Lung microvascular endothelial cell (primary cell): ENCODE data around the gene BTN3A1. TPM values are rescaled to one million over a fixed set of nuclear protein-coding genes. Genes with fewer than 3 reads are reported as not detected.
"Not testable (repeated sequence)": the region's sequence is repeated elsewhere in the genome, so short reads cannot be mapped to it uniquely, and the experiment has no call there.

ENCODE experiments used
- DNase-seq, 2 donors: peaks; one replicate each; pipeline versions ENCODE4 v3.0.0 to v3.0.0-alpha.2; 2010; ENCODE audit warnings: low read depth in 2 of 2
- total RNA-seq: library from RNA; depleted of rRNA; stranded (reverse); fragments of >200 nt; gene quantifications from 2 replicates; pipeline ENCODE4 v1.2.1, GENCODE V29; 2014

BTN3A1 gene
- total RNA-seq, 1 donor from 2014 or later: 11.5 TPM

DNA sequence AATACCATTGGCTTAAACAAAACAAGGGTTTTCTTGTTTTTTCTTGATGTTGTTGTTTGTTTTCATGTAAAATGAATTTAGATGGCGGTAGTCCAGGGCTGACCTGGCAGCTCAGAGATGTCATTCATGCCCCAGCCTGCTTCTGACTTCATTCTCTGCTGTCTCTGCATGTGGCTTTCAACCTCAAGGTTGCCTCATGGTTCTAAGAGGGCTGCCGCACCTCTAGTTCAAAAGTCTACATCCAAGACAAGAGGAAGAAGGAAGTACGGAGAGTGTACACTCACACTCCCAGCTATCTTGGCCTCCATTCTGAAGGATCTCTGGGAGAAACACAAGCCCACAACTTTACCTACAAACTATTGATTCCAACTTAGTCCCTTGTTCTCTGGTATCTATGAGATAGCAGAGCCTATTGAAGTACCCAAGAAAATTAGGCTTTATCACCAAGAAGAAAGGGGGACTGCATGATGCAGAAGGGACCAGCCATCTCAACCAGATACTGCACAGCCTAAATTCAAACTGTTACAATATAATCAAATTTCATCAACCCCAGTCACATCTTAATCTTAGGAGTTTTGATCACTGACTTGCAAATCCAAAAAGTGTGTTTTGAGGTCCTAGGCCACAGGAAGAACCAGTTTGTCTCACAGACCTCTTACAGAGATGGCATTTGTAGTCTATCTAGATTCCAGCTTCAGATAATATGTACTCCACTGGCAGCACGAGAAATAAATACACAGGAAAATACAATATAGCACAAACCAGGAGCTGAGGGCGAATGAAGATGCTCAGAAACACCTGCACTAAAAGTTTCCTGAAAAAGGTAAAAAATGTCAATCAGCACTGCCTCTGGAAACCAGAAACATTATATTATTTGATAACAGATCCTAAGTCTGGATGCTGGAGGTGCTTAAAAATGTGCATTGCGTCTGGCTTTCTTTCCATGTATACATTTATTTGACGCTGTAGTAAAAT lies 37.4 kb downstream of the BTN3A1 start:
- DNase-seq: no peak

DNA sequence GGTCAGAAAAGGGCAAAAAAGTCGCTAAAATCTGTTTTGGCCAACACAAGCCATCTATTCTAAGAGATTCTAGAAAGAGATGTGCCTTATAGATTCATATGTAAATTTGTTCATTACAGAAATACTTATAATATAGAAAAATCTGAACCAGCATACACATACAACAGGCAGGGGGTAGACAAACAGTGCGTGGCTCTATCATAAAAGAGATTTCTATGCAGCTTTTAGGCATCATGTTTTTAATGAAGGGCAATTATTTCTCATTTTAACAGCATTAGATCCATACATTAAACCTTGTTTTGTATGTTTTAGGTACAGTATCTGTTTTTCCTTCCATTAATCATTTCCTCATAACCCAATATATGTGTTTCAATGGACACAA lies 38.9 kb downstream of the BTN3A1 start:
- no peak for DNase-seq

DNA sequence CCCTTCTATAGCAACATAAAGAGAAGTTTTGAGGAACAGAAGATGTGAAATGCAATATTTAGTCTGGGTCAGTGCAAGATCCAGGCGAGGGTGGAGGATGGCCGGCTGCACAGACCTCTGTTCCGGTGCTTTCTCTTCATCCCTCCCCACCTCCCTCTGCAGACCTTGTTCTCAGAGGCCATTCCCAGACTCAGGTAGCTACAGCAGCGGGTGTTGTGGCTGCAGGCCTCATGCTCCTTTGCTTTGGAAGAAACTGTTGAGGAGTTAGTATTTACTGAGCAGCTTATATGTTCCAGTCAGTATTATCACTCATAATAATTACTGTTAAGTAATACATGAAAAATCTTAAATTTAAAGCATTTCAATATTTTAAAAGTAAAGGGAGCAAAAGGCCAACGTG lies 39.9 kb downstream of the BTN3A1 start:
- no peak for DNase-seq

- peak; percentile 31 to 44 for DNase-seq
Measured at GRCh38 chr6:26445934-26446667, 44.0 kb downstream of the BTN3A1 start.

GRCh38 chr6:26447257-26447656 lies 45.2 kb downstream of the BTN3A1 start:
- DNase-seq: no peak

- no peak for DNase-seq
Measured at GRCh38 chr6:26450240-26450639, 48.2 kb downstream of the BTN3A1 start.

DNA sequence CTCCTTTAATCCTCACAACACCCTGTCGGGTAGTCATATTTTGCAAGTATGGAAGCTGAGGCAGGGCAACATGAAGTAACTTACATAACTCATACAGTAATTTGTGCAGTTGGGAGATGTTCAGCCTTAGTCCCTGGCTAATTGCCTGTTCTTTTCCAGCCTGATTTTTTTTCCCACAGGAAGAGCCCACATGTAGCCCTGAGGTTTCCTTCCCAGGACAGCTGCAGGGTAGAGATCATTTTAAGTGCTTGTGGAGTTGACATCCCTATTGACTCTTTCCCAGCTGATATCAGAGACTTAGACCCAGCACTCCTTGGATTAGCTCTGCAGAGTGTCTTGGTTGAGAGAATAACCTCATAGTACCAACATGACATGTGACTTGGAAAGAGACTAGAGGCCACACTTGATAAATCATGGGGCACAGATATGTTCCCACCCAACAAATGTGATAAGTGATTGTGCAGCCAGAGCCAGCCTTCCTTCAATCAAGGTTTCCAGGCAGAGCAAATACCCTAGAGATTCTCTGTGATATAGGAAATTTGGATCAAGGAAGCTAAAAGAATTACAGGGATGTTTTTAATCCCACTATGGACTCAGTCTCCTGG lies 50.7 kb downstream of the BTN3A1 start:
- DNase-seq: no peak

DNA sequence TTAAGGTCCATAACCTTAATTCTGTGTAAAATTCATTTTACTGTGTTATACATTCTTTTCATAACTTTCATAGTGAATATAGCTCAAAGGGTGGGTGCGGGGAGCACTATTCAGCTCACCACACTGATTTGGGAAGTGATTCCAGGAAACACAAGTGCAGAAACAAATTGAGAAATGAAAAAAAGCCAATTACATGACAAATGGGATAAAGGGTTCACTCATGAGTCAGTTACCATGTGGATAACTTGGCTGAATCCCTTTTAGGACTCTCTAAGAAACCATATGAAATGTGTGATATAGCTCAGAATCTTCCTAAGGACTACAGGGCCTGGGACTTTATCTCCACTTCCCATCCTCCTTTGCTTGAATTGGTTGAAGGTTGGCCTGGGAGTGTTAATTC lies 52.6 kb downstream of the BTN3A1 start:
- no peak for DNase-seq

- no peak for DNase-seq
Measured at GRCh38 chr6:26455357-26455970, 53.4 kb downstream of the BTN3A1 start.

DNA sequence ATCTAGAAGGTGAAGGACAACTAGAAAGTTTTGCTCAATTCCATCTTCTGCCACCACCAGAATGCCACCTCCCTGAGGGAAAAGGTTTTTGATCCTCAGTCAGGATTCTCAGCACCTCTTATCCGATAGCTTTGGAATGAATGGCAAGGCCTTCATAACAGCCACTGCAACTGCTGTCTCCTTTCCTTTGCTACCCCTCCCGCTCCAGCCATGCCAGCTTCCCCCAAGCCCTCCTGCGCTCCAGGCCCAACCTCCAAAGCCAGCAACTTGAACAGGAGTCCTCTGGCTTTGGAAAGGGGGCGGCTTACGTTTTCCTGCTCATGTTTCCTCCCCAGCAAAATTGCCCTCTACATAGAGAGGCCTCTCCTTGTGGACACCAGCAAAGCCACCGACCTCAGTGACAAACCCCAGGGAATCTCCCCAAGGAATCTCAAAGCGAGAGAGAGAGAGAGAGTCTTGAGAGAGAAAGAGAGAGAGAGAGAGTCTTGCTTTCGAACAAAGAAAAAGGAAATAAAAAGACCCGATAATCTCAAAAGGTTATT lies 55.3 kb downstream of the BTN3A1 start:
- no peak for DNase-seq

- peak; percentile 94 to 95 for DNase-seq
Measured at GRCh38 chr6:26457806-26458688, 56.0 kb downstream of the BTN3A1 start, which contains the start of gene BTN2A1. BTN2A1 (plus strand) TSS chr6:26457955; CDS start chr6:26458637, 682 bp downstream.

GRCh38 chr6:26459023-26459810 lies 57.1 kb downstream of the BTN3A1 start:
- no peak for DNase-seq

GRCh38 chr6:26461353-26461752 lies 59.3 kb downstream of the BTN3A1 start:
- not testable (repeated sequence) for DNase-seq

DNA sequence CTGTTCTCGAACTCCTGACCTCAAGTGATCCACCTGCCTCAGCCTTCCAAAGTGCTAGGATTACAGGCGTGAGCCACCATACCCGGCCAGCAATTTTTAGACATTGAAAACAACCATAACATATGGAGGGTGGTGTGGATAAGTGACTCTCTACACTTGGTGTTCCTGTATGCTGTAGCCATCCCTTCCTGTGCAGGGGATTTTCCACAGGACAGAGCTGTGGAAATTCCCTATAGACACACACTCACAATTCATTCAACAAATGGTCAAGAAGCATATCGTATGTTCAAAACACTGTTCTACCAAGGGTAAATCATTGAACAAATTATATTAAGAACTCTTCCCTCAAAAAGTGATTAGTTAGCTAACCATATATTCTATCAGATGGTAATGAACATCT lies 61.9 kb downstream of the BTN3A1 start:
- DNase-seq: peak; percentile 50 to 68

GRCh38 chr6:26464416-26465131 lies 62.5 kb downstream of the BTN3A1 start:
- DNase-seq: no peak
